ENCODE data around the gene PTGDS.
A peak's percentile ranks its signal among the peaks of the same experiment; 100 is the strongest.

PTGDS gene

DNA sequence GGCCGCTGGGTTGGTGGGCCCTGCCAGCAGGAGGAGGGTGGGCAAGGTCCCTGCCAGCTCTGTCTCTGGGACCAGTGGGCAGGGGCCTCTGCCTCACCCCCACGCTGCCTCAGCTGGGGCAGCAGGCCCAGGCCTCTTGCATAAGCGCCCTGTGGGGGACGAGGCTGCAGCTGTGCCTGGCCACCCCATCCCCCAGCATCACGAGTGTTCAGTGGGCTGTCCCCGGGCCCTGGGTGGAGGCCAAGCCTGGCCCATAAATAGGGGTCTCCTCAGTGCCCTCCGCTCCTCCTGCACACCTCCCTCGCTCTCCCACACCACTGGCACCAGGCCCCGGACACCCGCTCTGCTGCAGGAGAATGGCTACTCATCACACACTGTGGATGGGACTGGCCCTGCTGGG is at the start of gene PTGDS:
Gene PTGDS (plus strand): TSS at position 282 of the 400 bp plus-strand sequence. CDS start 75 bp downstream, at position 357.
- no peak for DNase-seq

DNA sequence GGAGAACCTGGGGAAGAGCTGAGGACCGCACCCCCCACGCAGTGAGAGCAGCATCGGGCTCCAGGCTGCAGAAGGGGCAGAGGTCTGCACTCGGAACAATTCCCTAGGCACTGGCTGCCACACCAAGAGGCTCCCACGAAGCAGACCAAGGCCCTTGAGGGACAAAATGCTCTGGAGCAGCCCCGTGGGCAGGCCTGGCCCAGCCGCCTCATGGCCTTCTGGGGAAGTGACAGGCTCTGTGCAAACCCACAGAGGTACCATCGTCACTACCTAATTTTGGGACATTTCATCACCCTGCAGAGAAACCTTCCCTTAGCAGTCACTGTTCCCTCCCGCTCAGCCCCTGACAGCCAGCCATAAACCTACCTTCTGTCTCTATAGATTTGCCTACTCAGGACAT is 48.7 kb upstream of the PTGDS start:
- DNase-seq = no peak

DNA sequence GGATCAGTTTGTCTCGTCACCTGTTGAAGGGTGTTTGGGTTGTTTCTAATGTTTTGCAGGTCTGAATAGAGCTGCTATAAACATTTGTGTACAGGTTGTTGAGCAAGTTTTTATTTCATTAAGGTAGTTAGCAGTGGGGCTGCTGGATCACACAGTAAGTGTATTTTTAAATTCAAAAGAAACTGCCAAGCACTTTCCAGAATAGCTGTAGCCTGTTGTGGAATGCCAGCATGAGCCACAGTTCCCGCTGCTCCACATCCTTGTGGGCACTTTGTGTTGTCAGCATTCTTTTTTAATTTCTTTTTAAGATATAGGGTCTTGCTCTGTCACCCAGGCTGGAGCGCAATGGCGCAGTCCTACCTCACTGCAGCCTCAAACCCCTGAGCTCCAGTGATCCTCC is 47.3 kb upstream of the PTGDS start:
- no peak for DNase-seq

DNA sequence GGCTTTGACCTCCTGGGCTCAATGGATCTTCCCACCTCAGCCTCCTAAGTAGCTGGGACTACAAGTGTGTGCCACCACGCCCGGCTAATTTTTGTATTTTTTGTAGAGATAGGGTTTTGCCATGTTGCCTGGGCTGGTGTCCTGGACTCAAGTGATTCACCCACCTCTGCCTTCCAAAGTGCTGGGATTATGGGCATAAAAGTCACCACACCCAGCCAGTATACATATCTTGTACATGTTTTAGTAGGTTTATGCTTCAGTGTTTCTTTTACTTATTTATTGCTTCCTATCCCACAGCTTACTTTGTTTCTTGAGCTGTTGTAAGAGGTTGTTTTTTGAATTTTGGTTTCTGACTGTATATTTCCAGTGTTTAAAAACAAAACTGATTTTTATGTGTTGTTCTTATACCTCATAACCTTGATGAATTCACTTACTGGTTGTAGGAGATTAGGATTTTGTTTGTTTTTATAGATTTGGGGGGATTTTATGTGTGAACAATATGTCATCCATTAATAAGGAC is 45.6 kb upstream of the PTGDS start:
- no peak for DNase-seq

DNA sequence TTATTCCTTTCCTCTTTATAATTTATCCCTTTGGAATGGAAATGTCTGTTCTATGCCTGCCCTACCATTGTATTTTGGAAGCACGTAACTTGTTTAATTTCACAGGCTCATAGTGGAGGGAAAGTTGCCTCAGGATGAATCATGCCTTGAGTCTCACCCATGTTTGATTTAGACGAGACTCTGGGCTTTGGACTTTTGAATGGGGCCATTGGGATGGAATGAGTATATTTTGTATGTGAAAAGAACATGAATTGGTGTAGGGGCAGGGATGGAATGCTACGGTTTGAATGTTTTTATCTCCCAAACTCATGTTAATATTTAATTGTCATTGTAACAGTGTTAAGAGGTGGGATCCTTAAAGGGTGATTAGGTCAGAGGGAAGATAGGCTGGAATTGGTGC is 43.0 kb upstream of the PTGDS start:
- DNase-seq = no peak

DNA sequence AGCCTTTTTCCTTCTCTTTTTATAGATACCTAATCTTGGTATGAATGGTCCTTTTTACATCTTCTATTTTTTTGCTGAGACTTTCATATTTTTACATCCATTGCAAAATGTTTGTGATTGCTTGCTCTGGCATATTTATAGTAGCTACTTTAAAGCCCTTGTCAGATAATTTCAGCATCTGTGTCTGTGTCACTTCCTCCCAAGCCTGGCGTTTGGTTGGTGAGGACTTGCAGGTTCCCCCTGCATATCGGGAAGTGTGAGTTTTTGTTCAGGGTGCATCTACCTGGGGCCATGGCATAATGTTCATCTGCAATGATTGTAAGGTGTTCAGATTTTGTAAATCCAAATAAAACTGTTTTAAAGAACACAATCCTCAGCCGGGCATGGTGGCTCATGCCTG is 41.7 kb upstream of the PTGDS start:
- no peak for DNase-seq

DNA sequence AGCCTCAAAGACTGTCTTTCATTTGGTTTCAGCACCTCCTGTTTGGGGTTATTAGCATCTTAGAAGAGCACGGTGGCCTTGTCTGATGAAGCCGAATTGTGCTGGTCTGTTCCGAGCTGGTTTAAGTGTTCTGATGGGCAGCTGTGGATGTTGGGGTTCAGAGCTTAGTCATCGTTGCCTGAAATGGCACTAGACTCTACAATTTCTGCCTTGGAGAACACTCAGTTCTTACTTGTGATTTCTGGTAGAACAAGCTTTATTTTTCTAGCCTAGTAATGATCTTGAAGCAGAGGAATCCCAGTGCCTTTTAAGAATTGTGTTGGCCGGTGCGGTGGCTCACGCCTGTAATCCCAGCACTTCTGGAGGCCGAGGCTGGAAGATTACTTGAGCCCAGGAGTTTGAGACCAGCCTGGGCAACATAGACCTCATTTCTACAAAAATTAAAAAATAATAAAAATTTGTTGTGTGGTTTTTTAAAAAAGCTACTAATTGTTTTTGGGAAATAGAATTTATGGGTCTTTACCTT is 40.6 kb upstream of the PTGDS start:
- DNase-seq = no peak

DNA sequence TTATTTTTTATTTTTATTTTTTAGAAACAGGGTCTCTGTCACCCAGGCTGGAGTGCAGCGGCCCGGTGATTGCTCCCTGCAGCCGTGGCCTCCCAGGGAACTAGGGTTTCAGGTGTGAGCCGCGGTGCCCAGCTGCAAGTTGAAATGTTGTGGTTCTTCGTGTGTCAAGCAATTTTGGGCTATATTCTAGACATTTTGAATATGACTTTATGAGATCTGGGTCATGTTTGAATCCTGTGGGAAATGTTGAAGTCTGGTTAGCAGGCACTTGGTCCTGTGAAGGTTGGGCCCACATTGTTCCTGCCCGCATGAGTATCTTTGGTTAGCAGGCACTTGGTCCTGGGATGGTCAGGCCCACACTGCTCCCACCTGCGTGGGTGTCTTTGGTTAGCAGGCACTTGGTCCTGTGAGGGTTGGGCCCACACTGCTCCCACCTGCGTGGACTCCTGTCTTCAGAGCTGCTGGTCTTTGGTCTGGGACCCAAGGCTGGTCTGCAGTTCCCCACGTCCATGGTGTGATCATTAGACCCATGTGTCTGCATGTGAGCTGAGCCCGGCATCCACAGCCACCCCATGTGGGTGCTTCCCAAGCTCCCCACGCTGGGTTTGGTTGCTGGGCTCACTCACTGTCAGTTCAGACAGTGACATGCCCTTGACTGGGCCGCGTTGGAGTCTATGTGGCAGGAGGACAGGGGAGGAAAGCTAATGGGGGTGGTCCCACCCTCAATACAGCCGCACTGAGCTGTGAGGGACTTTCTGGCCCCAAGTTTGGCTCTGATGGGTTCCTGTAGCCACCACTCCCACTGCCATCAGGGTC is 39.9 kb upstream of the PTGDS start:
- no peak for DNase-seq

DNA sequence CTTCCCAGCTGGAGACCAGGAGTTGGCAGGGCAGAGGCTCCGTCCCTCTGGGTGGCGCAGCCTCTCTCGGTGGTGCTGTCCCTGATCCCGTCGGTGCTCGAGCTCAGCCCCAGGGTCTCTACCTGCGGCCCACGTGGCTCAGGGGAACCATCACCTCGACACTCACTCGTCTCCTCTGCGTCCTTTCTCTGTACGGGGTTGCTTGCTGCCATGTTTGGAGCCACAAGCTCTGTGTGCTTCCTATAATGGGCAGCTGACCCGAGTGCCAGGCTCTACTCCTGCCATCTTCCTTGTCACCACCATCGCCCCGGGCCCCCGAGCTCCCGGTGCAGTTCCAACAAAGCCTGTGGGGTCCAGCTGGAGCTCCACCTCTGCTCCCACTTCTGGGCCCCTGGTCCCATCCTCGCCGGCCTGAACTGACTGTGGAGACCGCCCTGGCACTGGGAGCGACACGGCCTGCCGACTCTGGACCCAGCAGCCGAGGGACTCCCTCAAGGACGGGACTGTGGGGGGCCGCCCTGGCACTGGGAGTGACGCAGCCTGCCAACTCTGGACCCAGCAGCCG is 37.8 kb upstream of the PTGDS start:
- DNase-seq = no peak

DNA sequence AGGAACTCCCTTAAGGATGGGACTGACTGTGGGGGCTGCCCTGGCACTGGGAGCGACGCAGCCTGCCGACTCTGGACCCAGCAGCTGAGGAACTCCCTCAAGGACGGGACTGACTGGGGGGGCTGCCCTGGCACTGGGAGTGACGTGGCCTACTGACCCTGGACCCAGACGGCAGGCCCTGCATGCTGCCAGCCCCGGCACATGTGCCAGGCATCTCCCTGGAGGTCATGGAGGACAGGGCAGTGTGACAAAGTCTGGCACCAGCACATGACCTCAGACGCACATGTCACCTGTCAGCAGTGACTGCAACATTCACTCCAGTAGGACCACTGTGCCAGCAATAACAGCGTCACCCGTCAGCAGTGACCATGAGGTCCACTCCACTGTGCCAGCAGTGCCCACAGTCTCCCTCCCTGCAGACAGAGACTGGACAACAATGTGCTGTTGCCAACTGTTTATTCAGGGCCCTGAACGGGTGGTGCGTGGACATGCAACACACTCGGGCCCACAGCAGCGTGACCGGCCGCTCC is 37.2 kb upstream of the PTGDS start:
- DNase-seq = no peak

DNA sequence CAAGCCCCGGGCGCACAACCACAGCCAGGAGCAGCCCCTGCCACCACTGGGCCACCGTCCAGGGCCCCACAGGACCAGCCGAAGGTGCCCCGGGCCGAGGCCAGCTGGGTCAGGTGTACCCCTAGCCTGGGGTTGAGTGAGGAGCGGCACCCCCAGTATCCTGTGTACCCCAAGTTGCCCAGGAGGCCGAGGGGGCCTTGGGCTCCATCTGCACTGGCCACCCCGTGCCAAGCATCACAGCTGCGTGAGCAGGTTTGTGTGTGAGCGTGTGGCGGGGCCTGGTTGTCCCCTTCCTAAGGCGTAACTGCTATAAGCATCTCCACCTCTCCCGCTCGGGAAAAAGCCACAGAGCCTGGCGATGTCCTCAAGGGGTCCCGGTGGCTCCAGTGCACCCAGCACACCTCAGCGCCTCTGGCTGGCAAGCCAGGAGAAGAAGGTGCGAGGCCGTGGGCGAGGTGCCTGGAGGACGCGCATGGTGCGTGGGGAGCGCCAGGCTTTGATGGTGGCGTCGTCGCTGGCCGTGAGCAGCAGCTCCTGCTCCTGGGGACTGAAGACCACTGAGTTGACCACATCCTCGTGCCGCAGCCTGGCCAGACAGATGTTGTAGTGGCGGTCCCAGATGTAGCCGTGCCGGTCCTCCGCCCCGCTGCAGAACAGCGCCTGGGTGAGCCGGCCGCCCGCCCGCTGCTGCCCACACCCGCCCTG is 36.6 kb upstream of the PTGDS start:
- DNase-seq = no peak

DNA sequence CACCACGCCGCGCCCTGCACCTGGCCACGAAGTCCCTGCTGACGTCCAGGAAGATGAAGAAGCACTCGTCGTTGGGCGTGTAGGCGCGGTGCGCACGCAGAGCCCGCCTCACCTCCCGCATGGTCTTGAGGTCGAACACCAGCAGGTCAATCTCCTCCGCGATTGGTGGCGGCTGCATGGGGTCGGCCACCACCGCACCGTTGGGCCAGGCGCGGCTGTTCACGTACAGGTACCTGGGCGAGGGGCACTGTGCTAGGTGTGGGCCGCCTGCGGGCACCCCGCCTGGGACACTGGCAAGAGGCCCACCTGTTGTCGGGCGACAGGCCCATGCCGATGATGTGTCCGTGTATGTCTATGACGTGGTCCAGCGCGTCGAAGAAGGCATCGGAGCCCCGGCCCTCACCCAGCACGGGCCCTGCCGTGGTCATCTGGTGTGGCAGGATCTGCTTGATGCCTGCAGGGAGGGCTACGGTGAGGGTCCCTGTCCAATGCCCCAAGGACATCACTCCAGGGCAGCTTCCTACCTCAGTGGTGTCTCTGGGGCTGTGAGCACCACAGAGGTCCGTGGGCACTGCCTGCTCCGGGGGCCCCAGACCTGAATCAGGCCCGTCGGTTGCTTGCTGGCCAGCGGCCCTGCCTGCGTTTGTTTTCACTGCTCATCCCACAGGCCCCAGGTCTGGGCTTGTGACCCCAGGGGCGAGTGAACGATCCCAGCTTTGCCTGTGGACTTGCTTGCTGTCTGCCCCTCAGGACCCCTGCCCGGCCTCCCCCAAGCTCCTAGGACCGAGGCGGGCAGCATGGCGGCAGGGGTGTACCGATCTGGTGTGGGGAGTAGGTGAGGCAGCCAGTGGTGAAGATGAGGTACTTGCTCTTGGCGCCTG is 35.8 kb upstream of the PTGDS start:
- no peak for DNase-seq

DNA sequence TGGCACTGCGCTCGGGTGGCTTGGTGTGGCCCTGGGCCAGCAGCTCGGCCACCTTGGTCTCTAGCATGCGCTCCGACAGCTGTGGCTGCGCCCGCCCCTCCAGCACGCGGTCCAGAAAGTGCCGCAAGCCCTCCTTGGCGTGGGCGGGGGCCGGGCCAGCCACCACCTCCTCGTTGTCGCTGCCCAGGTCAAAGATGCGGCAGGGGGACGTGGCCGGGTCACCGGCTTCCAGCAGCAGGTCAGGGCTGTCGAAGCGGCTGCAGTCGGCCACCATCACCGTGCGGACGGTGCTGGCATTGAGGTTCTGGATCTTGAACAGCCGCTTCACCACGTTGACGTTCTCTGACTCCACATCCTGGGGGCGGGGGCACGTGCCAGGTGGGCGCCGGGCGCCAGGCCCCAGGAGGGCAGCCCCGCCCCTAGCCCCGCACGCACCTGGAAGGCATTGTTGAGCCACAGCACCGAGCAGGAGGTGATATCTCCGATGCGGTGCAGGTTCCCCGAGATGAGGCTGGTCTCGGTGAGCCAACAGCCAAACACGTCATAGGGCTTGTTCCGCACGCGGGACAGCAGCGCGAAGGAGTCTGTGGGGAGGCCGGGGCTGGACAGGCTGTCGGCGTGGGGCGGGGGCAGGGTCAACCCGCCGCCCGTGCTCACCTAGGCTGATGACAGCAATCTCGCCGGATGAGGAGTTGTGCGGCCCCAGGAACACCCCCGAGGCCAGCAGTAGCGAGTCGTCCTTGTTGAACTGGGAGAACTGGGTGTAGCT is 35.0 kb upstream of the PTGDS start:
- no peak for DNase-seq

DNA sequence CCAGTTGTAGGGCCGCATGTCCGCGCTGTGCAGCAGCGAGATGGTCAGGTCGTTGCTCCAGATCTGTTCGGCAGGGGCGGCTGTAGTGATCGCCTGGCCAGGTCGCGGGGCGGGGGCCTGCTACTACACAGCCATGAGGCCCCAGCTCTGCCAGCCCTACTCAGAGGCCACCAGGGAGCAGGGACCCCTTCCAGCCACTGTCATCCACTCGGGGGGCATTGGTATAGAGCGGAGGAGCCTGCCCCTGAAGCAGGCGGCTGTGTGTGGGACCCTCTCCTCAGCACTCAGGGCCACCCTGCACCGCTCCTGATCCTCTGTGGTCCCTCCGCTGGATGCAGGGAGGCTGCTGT is 34.4 kb upstream of the PTGDS start:
- DNase-seq = no peak

DNA sequence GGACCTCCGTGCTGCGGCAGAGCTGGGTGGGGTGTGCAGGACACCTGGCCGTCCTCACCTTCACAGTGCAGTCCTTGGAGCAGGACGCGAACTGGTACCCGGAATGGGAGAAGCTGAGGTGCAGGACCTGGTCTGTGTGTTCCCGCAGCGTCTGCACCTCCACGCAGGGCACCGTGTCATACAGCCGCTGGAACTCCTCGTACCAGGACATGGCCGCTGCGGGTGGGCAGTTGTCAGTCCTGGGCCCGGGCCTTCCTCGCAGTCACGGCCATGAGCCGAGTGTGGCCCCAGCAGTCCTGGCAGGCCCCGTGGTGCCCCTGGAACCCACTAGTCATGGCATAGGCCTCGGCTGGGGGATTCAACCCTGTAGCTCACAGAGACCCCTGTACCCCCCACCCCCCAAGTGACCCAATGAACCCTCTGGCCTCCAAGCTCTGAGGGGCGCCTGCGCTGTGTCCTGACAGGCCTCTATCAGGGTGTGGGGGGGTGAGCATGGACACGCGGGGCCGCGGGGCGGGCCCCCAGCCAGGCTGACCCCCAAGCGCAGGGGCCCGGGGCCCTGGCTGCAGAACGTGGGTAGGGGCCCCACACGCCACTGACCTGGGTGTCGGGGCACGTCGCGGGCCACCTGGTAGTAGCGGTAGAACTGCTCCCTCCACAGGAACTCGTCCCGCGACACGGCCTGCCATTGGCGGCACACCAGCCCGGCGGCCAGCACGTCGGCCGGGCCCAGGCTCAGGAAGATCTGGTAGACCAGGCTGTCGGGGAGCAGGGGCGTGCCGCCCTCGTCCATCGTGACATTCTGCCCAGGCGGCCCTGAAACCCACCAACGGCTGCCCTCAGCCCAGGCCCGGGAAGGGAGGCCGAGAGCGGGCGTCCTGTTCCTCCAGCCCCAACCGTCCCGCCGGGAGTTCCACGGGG is 33.8 kb upstream of the PTGDS start:
- peak; percentile 20 for DNase-seq

DNA sequence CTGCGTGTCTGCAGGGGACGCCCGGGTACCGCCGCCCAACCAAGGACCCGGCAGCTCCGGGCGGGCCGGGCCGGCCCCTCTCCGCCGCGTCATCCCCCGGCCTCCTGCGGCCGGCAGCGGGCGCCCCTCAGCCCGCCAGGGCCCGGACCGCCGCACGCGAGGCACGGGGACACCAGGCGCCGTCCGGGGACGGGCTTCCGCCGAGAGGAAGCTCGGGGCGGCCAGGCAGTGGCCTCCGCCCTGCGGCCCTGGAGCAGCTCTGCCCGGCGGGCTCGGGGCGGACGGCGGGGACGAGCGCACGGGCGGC is 33.1 kb upstream of the PTGDS start:
- no peak for DNase-seq

DNA sequence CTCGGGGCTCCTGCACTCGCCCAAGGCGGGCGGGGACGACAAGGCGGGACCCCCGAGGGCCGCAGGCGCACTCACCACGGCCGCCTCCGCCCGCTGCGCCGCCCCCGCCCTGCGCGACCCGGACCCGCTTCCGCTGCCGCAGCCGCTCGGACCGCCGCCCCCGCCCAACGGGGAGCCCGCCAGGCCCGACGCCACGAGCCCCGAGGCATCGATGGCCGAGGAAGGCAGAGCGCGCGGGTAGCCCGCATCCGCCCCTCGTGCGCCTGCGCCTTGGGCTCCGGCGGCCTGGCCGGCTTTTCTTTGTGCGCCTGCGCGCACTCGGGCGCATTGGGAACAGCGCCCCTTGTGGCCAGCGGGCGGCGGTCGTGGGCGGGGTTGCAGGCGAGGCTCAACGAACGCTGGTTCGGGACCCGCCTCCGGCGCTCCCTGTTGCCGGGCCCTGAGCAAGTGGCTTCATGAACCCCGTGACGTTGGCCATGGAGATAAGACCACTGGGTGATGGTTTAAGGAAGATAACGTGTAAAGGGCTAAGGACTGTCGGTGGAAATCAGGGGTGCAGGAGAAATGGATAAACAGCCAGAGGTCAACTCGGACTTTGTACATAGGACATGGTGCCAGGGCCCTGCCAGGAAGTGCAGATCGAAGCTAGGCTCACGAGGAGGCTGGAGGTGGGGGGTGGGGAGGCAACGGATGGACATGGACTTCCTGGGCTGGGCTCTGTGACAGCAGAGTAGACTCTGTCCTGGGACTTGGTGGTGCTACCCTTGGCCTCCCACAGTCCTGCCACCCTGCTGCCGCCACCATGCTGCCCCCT is 32.6 kb upstream of the PTGDS start, which contains the start of the genes C8G and FBXW5:
Gene C8G (plus strand): TSS at position 725 of the 814 bp plus-strand sequence. CDS start 78 bp downstream, at position 803.
Gene FBXW5 (minus strand): TSS at position 220 of the 814 bp plus-strand sequence. CDS start 655 bp downstream, outside the sequence.
- DNase-seq = peak; percentile 91

DNA sequence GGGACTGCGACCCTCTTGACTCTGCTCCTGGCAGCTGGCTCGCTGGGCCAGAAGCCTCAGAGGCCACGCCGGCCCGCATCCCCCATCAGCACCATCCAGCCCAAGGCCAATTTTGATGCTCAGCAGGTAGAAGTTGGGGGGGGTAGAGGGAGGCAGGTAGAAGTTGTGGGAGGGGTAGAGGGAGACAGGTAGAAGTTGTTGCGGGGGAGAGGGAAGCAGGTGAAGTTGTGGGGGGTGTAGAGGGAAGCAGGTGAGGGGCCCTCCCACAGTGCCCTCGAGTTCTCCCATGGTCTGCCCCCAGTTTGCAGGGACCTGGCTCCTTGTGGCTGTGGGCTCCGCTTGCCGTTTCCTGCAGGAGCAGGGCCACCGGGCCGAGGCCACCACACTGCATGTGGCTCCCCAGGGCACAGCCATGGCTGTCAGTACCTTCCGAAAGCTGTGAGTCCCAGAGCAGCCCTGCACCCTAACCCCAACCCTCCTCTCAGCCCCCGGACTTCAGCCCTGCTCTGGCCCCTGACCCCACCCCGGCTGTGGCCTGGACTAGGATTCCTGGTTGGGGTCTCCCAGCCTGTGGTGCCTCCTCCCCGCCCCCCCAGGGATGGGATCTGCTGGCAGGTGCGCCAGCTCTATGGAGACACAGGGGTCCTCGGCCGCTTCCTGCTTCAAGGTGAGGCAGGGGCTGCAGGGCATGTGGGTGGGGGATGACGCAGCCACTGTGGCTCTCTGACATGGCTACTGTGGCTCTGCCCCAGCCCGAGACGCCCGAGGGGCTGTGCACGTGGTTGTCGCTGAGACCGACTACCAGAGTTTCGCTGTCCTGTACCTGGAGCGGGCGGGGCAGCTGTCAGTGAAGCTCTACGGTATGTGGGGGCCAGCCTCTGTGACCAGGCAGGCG is 31.7 kb upstream of the PTGDS start:
- no peak for DNase-seq

All from stimulated activated naive CD4-positive, alpha-beta T cell treated with Interleukin-2 at 50 U/mL for 16 hours (primary cell).